K562 (cell line): ENCODE data around the gene PAF1. TPM values are rescaled to one million over a fixed set of nuclear protein-coding genes. Genes with fewer than 3 reads are reported as not detected.

Source experiments
- CUX1 ChIP-seq: fragments of 200-800 bp; sonication (Bioruptor generic); IDR thresholded peaks from 2 replicates; pipeline ENCODE4 v1.6.1; 2016; ENCODE audit warnings: missing genetic modification characterization, missing compliant biosample characterization
- DACH1 ChIP-seq: fragments of 450-650 bp; IDR thresholded peaks from 2 replicates; pipeline ENCODE4 v1.6.1; 2018; ENCODE audit not compliant: partially characterized antibody
- IRF1 ChIP-seq: sonication (generic); formaldehyde crosslinking; IDR thresholded peaks from 2 replicates; pipeline ENCODE4 v1.8.0; 2022; ENCODE audit warnings: missing genetic modification reagents, mild to moderate bottlenecking, borderline replicate concordance
- NEUROD1 ChIP-seq: fragments of 150-350 bp; IDR thresholded peaks from 2 replicates; pipeline ENCODE4 v1.6.1; 2014; ENCODE audit warnings: borderline replicate concordance, low read length, low read depth; ENCODE audit not compliant: partially characterized antibody
- PRPF4 ChIP-seq: fragments of 200-400 bp; formaldehyde crosslinking; IDR thresholded peaks from one replicate; pipeline ENCODE4 v1.6.1; 2017; ENCODE audit warnings: low read length, low read depth, mild to moderate bottlenecking; ENCODE audit not compliant: insufficient read depth, poor library complexity, severe bottlenecking
- SMAD1 ChIP-seq: fragments of 150-350 bp; IDR thresholded peaks from 2 replicates; pipeline ENCODE4 v1.6.1; 2014; ENCODE audit warnings: low read length, low read depth; ENCODE audit not compliant: partially characterized antibody
- ZHX1 ChIP-seq: fragments of 150-350 bp; conservative IDR thresholded peaks from 2 replicates; pipeline ENCODE4 v1.6.1; 2014; ENCODE audit warnings: low read length
- ZNF239 ChIP-seq: fragments of 250-450 bp; sonication (Bioruptor Pico); IDR thresholded peaks from 2 replicates; pipeline ENCODE4 v1.4.0; 2020; ENCODE audit warnings: mild to moderate bottlenecking
- ZNF445 ChIP-seq: fragments of 250-450 bp; sonication (Bioruptor Pico); IDR thresholded peaks from 2 replicates; pipeline ENCODE4 v1.4.0; 2020; ENCODE audit warnings: low read depth, mild to moderate bottlenecking, moderate library complexity
- ZNF644 ChIP-seq: fragments of 200-800 bp; sonication (Bioruptor generic); IDR thresholded peaks from 2 replicates; pipeline ENCODE4 v1.6.1; 2016; ENCODE audit warnings: low read depth, missing genetic modification characterization, missing compliant biosample characterization
- polyA plus RNA-seq, 8 experiments: library from polyadenylated mRNA; depleted of rRNA in 4 of 8; stranded (reverse) in 5 of 8; unstranded in 3 of 8; fragments of >200 nt; fragmentation: Nextera tagmentation in 2 of 8; fragmentation: Illumina TruSeq in 1 of 8; extraction: Ambion mirVana in 2 of 8; extraction: Trizol in 1 of 8; gene quantifications; 2 replicates each; pipeline versions ENCODE4 v1.2.1 to v1.2.3, GENCODE V29; 2011 to 2014; ENCODE audit warnings: inconsistent platforms in 1 of 8, missing spikeins in 1 of 8
- total RNA-seq, 7 experiments: library from RNA; depleted of rRNA in 6 of 7; stranded (reverse); fragments of >200 nt in 6 of 7; fragmentation: Illumina TruSeq in 2 of 7; extraction: Trizol in 2 of 7; gene quantifications; 2 replicates each; pipeline versions ENCODE4 v1.2.1 to v1.2.3, GENCODE V29; 2011 to 2021; ENCODE audit warnings: low replicate concordance in 1 of 7
- TF ChIP-seq, protein P1 (sequence below): fragments of 450-650 bp; IDR thresholded peaks from 2 replicates; pipeline ENCODE4 v1.6.1; 2016; ENCODE audit warnings: missing biosample characterization, missing genetic modification characterization
- TF ChIP-seq, protein P2 (sequence below): IDR thresholded peaks from 3 replicates; pipeline ENCODE4 v1.6.1; 2011; ENCODE audit warnings: borderline replicate concordance, mild to moderate bottlenecking, moderate library complexity; ENCODE audit not compliant: insufficient read length; ENCODE audit errors: extremely low read depth

PAF1 gene
- total and polyA plus RNA-seq, 9 of the 15 experiments (the other 6 are each of a cell fraction or from before 2014, with no cell fraction given) = 1.5 to 45.0 (median 33.8) TPM

DNA sequence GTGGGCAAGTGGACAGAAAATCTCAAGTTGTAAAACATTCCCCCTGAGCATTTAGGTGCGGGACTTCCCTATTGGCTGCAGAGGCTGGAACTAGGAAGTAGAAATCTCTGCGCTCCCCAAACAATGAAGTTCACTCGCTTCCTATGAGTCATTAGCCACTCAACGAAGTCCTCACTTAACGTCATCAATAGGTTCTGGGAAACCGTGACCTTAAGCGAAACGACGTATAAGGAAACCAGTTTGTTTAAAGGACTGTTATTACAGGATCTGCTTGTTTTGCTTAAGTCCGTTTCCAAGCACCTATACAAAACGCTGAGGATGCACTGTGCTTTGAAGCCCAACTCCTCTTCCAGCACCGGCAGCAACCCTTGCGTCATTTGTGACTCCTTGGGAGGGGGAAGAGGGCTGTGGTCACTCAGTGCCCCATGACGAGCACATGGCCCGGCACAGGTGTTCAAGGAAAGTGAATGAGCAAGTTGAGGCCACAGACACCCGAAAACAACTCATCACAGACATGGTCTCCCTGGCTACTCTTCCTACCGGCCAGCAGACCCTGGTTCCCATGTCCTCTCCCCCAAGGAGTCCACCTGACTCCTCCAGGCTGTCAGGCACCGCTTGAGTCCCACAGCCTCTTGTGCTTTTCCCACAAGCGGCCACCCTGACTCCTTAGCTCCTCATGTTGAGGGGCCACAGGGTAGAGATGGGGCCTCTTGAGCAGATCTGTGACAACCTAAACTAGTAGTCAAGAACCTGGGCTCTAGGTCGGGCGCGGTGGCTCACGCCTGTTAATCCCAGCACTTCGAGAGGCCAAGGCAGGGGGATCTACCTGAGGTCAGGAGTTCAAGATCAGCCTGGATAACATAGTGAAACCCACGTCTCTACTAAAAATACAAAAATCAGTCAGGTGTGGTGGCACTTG, 40.0 kb upstream of the PAF1 start (continued):
- TF ChIP-seq CUX1 (no peak), DACH1 (no peak), SMAD1 (no peak), PRPF4 (no peak), ZNF239 (CRISPR knock-in tag) (no peak), ZNF644 (tag) (no peak), ZNF445 (CRISPR knock-in tag) (no peak), ZHX1 (no peak), IRF1 (no peak), NEUROD1 (no peak)
- TF ChIP-seq, protein P1, sequence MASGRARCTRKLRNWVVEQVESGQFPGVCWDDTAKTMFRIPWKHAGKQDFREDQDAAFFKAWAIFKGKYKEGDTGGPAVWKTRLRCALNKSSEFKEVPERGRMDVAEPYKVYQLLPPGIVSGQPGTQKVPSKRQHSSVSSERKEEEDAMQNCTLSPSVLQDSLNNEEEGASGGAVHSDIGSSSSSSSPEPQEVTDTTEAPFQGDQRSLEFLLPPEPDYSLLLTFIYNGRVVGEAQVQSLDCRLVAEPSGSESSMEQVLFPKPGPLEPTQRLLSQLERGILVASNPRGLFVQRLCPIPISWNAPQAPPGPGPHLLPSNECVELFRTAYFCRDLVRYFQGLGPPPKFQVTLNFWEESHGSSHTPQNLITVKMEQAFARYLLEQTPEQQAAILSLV = no peak
- TF ChIP-seq, protein P2, sequence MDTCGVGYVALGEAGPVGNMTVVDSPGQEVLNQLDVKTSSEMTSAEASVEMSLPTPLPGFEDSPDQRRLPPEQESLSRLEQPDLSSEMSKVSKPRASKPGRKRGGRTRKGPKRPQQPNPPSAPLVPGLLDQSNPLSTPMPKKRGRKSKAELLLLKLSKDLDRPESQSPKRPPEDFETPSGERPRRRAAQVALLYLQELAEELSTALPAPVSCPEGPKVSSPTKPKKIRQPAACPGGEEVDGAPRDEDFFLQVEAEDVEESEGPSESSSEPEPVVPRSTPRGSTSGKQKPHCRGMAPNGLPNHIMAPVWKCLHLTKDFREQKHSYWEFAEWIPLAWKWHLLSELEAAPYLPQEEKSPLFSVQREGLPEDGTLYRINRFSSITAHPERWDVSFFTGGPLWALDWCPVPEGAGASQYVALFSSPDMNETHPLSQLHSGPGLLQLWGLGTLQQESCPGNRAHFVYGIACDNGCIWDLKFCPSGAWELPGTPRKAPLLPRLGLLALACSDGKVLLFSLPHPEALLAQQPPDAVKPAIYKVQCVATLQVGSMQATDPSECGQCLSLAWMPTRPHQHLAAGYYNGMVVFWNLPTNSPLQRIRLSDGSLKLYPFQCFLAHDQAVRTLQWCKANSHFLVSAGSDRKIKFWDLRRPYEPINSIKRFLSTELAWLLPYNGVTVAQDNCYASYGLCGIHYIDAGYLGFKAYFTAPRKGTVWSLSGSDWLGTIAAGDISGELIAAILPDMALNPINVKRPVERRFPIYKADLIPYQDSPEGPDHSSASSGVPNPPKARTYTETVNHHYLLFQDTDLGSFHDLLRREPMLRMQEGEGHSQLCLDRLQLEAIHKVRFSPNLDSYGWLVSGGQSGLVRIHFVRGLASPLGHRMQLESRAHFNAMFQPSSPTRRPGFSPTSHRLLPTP = no peak
